Ecto neural progenitor cell (in vitro differentiated cells): ENCODE results near the gene SLC25A14.
"Not testable (repeated sequence)": the region's sequence is repeated elsewhere in the genome, so short reads cannot be mapped to it uniquely, and the experiment has no call there.

ENCODE experiments used
- DNase-seq: peaks from one replicate; pipeline ENCODE4 v3.0.0-alpha.2; 2018; ENCODE audit warnings: low spot score

SLC25A14 gene, protein sequence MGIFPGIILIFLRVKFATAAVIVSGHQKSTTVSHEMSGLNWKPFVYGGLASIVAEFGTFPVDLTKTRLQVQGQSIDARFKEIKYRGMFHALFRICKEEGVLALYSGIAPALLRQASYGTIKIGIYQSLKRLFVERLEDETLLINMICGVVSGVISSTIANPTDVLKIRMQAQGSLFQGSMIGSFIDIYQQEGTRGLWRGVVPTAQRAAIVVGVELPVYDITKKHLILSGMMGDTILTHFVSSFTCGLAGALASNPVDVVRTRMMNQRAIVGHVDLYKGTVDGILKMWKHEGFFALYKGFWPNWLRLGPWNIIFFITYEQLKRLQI

DNA sequence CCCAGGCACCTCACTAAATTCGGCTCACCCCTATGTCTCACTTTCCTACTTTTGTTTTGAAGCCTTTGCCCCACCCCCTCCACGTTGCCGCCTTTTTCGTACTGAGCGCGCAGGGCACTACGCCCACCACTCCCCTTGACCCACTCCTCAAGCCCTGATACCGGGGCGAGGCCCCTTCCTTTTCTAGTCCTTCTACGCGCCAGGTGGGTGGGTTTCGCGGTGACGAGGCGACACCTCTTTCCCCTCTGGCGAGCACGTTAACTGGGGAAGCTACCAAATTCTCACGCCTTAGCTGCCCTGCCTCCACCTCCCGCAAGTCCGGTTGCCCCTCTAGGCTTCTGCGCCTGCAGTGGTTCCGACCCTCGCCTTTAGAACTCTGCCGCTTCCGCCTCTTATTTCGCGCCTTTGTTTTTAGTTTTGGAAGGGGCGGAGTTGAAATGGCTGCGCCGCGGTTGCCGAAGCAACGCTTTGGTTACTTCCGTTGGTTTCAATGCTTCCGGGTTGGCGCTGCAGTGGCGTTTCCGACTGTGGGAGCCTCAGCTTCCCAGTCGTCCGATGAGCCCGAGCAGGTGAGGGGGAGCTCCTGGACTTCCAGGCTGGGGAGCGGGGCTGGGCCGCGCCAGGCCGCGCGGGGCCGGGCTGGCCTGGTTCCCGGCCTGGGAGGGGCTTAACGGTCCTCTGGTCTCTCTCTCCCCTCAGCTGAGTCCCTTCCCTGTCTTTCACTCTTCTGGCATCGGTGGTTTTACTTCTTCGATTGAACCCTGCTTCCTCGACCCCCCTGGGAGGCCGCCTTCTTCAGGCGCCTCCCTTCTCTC is at the start of gene SLC25A14:
SLC25A14 (plus strand) TSS at position 512 of the 815 bp plus-strand sequence. CDS start 360 bp downstream, outside the sequence.
- peak; percentile 69 for DNase-seq

DNA sequence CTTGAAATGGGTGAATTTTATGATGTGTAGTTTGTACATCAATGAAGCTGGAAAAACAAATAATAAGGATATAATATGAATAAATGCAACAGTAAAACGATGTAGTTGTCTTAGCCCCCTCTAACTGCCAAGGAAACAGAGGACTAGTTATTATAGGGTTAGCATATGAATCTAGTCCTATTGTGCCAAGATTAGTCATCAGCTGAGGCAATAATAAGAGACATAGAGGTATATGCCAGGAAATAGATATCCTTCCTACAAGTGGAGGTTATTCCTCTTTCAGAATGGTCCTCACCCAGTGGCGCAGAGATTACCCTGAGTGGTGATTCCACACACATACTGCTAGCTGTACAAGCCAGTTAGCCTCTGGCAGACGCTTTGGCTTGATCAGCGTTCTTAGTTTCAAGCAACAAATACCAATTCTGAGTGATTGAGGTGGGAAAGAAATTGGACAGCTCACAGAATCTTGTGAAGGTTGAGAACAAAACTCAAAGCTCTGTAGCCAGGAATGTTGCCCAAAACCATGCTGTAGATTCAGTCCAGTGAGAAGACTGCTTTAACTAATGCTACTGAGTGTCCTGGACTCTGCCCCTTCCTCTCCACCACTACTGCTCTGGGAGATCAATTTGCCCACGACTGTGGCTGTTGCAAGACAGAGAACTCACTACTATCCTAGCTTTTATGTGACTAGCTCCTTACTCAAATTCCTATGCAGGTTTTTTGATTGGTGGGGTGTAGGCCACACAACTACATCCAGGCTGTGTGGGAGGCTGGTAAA is 44.0 kb upstream of the SLC25A14 start:
- no peak for DNase-seq

DNA sequence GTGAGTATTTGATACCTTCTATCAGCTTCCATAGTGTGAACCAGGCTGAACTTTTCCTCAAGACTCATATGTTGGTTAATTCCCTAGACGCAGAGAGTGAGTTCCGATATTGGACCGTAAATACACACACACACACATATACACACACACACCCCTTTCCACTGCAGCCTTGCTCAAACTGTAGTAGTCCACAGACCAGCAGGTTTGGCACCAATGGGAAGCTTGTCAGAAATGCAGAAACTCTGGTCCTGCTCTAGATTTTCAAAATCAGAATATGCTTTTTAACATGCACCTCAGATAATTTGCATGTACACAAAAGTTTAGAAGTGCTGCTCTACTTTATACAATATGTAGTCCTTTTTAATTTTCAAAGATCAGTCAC is 43.4 kb upstream of the SLC25A14 start:
- DNase-seq: no peak

DNA sequence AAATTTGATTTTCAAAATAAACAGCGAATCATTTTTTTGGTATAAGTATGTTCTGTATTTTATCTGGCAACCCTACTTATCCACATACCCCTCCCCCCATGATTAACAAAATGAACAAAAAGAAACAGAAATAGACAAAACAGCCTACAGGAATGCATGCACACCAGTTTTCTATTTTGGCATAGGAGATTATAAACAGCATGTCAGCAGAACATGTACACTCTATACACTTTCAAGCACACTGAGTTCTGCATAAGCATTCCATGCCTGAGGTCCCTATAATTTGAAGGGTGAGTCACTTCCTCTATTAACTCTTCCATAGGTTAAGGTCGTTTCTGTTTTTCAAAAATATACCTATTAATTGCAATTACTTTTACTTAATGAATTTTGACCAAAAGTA is 43.0 kb upstream of the SLC25A14 start:
- no peak for DNase-seq

DNA sequence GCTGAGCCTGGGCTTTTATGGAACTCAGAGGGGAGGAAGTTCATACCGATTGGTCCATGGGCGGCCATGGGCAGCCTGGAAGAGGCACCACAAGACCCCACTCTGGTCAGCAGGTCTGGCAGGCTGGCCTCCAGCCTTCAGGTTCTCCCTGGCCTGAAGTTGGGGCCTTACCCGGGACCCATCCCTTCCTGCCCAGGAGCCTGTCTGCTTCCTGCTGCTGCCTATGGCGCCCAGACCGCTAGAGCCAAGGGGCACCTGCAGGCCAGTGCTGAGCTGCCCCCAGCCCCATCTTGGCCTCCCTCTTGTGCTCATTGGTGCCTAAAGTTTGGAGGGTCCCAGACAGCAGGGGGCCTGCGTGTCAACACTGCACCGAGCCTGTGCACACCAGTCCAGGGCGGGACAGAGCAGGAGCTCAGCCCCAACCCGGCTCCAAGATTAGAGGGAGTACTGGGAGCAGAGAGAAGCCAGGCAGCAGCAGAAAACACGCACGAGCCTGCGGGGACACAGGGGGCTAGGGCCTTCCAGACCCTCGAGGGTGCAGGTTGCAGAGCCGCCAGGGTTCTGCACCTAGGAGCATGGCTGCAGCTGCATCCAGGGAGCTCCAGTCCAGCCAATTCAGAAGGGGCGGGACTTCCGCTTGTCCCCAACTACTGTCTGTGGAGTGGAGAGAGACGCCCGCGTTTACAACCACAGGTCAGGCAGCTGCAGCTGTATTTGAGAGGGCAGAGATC is 40.3 kb upstream of the SLC25A14 start:
- DNase-seq: no peak

DNA sequence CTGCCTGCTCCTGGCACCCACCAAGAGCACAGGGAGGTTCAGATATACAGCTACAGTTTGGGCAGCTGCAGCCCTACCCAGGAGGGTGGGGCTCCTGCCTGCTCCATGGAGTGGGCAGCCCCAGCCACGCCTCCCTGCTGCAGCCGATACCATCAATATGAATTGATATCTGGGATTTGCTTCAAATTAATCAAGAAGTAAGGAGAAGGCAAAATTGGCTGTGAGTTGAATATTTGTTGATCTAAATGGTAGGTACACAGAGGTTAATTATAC is 39.8 kb upstream of the SLC25A14 start:
- no peak for DNase-seq

DNA sequence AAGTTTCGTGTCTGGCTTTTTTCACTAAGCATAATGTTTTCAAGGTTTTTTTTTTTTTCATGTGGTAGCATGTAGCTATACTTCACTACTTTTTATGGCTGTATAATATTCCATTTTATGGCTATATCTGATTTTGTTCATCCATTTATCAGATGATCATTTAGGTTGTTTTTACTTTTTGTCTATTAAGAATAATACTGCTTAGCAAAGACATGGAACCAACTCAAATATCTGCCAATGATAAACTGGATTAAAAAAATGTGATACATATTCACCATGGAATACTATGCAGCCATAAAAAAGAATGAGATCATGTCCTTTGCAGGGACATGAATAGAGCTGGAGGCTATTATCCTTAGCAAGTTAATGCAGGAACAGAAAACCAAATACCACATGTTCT is 38.3 kb upstream of the SLC25A14 start:
- DNase-seq: no peak

DNA sequence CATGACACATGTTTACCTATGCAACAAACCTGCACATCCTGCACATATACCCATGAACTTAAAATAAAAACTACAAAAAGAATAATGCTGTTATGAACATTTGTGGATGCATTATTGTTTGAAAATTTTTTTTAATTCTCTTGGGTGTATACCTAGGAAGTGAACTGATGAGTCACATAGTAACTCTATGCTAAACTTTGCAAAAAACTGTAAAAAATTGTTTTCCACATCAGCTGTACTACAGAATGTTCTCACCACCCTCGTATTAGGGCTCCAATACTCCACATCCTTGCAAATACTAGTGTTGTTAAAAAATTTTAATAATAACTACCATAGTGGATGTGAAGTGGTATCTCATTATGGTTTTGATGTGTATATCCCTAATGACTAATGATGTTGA is 37.7 kb upstream of the SLC25A14 start:
- DNase-seq: no peak

DNA sequence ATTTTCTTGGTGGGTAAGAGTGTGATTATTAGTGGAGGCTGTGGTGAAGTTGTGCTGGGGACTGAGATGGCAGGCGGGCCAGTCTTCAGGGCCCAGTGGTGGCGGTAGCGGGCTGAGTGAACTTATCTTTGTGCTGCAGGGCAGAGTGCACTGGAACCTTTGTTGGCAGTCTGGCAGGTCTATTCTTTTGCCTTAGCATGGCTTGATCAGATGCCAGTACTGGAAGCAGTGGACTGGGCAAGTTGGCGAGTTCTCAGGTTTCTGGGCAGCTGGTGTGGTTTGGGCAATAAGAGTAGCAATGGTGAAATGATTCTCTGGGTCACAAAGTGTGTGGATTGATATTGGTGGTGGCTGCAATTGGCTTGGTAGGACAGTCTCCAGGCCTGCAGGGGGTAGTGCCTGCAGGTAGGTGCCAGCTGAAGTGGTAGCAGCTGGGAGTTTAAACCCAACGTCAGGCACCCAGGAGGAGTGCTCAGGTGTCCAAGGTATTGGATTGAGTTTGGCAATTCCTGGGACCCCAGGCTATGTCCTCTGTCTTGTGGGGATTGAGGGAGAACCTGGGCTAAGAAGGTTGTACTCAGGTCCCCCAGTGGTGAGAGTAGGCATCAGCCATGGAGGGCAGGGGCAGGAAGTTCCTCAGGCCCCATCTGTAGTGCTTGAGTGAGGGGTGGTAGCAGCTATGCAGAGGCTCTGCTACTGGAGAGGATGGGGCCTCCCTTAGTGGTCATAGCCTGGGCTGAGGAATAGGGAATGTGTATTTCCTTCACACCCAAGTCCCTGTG is 34.9 kb upstream of the SLC25A14 start:
- DNase-seq: no peak

DNA sequence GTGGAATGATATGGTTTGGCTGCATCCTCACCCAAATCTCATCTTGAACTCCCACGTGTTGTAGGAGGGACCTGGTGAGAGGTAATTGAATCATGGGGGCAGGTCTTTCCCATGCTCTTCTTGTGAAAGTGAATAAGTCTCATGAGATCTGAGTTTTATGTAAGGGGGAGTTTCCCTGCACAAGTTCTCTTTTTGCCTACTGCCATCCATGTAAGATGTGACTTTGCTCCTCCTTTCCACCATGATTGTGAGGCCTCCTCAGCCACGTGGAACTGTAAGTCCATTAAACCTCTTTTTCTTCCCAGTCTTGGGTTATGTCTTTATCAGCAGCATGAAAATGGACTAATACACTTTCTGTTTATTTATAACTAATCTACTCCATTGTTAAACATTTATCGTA is 19.8 kb upstream of the SLC25A14 start:
- not testable (repeated sequence) for DNase-seq

DNA sequence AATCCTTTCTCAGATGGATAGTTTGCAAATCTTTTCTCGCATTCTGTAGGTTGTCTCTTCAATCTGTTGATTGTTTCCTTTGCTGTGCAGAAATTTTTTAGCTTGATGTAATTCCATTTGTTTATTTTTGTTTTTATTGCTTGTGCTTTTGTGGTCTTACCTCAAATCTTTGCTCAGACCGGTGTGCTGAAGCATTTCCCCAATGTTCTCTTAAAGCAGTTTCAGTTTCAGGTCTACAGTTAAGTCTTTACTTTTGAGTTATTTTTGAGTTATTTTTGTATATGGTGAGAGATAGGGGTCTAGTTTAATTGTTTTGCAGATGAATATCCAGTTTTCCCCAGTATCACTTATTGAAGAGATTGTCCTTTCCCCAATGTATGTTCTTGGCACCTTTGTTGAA is 18.2 kb upstream of the SLC25A14 start:
- no peak for DNase-seq

DNA sequence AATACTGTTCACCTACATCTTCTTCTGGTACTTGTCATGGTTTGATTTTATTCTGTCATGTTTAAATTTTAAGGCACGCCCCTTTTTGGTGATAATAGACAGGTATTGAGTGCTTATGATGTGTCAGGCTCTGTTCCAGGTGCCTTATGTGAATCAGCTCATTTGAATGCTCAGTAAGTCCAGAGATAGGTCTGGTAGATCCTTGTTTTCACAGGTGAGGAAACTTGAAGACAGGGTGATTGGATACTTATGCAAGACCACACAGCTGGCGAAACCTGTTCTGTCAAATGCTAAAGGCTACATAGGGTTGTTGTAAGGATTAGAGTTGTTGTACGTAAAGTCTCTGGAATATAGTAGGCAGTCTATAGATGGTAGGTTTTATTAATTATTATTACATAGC is 9.6 kb upstream of the SLC25A14 start:
- DNase-seq: no peak

DNA sequence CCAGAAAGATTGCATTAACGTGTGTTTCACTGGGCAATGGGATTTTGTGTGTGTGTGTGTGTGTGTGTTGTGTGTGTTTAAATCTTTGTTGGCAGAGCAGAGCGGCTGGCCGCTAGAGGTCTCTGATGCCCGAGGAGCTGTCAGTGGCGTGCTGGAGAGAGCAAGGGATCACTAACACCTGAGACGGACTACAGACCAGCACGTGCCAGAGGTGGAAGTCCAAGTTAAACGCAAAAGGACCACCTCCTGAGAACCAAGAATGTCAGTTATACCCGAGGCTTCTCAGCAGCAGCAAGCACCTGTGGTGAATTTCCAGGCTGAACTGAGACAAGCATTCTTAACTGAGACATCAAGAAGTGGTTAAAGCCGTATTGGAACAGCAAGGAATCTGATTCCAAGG is 9.0 kb upstream of the SLC25A14 start:
- peak; percentile 48 for DNase-seq

DNA sequence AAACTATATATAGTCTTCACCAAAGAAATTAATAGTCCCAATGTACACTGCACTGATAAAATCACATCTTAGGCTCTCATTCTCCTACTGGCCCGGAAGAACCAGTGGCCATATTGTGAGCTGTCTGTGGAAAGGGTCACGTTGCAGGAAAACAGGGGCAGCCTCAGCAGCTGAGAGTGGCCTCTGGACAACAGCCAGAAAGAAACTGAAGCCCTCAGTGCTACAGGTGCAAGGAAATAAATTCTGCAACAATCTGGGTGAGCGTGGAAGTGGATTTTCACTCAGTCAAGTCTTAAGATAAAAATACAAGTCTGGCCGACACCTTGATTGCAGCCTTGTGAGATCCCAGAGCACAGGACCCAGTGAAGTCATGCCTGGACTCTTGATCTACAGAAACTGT is 3.2 kb upstream of the SLC25A14 start:
- DNase-seq: no peak

DNA sequence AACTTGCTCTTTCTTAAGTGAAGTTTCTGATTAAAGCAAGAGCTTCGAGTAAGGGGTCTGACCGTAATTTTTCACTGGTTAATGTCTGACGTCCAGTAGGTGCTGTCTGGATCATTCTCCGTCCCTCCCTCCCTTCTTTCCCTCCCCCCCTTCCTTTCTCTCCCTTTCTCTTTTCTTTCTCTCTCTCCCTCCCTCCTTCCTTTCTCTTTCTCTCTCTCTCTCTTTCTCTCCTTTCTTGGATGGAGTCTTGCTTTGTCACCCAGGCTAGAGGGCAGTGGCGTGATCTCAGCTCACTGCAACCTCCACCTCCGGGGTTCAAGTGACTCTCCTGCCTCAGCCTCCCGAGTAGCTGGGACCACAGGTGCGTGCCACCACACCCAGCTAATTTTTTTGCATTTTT is 850 bp upstream of the SLC25A14 start:
- not testable (repeated sequence) for DNase-seq

DNA sequence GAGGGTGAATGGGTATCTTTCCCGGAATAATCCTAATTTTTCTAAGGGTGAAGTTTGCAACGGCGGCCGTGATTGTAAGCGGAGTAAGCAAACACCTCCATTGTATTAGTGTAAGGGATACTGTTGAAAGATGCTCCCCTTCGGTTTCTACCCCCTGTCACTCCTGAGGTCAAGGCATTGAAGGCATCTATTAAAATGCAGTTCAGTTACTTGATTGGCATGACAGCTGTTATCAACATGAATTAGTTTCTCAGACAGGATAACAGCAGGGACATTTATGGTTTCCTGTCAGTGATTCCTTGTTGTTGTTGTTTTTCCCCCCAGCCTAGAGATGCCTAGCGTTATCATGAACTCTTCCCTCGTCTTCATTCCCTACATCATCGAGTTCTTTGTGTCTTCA is 552 bp downstream of the SLC25A14 start:
- no peak for DNase-seq

DNA sequence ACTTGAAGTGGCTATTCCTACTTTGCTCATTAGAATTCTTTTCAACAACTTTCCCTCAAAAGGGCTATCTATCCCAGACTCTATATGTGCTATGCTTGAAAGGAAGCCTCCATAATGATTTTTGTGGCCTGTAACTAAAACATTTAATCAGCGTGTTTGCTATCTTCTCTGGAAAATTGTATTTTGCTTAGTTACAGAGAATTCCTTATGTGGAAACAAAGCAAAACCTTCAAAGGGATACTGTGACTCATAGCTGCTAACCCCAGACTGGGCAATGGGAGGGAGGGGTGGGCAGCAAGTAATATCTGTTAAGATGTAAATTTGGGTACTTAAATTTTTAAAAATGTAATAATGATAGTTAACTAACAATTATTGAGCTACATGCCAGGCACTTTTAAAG is 3.7 kb downstream of the SLC25A14 start:
- DNase-seq: no peak

DNA sequence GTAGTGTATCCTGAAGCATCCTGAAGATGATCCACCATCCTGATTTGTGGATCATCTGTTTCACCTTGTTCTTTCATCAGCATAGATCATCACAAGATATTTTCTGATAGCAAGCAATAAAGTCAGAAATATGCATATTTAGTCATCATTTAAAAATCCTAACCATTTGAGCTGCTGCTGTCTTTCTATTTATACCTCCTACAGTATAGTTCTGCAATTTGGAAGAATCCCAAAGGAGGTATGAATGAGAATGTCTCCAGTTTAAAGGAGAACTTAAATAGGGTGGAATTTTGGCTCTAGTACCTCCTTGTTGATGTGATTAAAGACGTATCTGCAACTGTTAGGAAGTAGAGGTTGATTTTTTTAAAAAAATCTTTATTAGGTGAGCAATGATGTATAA is 7.6 kb downstream of the SLC25A14 start:
- no peak for DNase-seq

DNA sequence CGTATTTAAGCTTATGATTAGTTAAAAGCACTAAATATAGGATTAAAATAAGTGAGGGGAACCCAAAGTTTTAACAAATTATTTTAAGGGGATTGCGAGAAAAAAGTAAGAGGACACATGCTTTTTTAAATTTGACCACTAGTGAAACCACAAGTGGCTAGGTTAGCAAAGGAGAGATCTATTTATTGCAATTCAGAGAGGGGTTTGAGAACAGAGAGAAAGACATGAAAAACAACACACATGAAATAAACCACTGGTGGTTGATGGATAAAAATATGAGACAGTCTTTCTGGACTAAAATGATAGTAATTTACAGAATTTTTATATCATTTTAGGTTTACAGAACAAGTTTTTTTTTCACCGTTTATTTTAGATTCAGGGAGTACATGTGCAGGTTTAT is 11.8 kb downstream of the SLC25A14 start:
- DNase-seq: no peak

DNA sequence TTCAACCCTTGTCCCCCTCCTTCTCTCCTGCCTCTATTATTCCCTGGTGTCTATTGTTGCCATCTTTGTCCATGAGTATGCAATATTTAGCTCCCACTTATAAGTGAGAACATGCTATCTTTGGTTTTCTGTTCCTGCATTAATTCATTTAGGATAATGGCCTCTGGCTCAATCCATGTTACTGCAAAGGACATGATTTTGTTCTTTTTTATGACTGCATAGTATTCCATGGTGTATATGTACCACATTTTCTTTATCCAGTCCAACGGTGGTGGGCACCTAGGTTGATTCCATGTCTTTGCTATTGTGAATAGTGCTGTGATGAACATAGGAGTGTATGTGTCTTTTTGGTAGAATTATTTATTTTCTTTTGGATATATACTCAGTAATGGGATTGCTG is 12.3 kb downstream of the SLC25A14 start:
- not testable (repeated sequence) for DNase-seq

DNA sequence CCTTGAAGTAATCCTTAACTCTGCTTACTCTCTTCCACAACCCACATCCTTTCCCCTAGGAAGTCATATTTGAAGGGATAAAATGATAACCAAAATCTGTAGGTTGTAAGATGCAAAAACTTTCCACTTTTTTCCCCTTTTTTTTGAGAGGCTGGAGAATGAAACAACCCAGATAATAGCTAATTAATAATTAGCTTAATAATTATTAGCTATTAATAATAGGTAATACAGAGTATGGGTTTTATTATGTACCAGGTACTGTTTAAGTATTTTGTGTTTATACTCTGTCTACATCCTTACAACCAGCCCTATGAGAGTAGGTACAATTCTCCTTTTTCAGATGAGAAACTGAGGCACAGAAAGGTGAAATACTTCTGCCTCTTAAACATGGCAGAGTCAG is 36.4 kb downstream of the SLC25A14 start:
- no peak for DNase-seq
